ENCODE measurements around the gene ZNF221. TPM values are rescaled to one million over a fixed set of nuclear protein-coding genes. Genes with fewer than 3 reads are reported as not detected.

Gene ZNF221
- total RNA-seq, 2 experiments from 2014 or later, result 0.34 to 0.41 TPM

DNA sequence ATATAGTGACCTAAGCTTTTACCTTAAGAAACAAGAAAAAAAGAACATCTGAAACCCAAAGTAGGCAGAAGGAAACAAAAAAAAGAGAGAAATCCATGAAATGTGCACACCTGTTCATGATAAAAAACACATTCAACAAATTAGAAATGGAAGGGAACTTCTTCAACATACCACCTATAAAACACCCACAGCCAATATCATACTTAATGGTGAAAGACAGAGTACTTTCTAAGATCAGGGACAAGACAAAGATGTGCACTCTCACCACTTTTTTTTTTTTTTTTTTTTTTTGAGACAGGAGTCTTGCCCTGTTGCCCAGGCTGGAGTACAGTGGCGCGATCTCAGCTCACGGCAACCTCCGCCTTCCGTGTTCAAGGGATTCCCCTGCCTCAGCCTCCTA, 45.1 kb upstream of the ZNF221 start:
- TF ChIP-seq, protein P1, sequence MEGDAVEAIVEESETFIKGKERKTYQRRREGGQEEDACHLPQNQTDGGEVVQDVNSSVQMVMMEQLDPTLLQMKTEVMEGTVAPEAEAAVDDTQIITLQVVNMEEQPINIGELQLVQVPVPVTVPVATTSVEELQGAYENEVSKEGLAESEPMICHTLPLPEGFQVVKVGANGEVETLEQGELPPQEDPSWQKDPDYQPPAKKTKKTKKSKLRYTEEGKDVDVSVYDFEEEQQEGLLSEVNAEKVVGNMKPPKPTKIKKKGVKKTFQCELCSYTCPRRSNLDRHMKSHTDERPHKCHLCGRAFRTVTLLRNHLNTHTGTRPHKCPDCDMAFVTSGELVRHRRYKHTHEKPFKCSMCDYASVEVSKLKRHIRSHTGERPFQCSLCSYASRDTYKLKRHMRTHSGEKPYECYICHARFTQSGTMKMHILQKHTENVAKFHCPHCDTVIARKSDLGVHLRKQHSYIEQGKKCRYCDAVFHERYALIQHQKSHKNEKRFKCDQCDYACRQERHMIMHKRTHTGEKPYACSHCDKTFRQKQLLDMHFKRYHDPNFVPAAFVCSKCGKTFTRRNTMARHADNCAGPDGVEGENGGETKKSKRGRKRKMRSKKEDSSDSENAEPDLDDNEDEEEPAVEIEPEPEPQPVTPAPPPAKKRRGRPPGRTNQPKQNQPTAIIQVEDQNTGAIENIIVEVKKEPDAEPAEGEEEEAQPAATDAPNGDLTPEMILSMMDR (IDR thresholded peaks at IDR 0.05), result no peak
- Histone ChIP-seq H3K27me3 (ENCODE audit: control insufficient read depth in 1 of 2, insufficient read depth in 2 of 2, low read length in 2 of 2) (no peaks in the 10 kb centered on the region), H3K4me3 (ENCODE audit: low read length) (no peak overlapping the region), H3K9me3 (ENCODE audit: control insufficient read depth in 1 of 2, insufficient read depth in 1 of 2, low read length in 2 of 2) (peaks cover 25 to 70% of the 10 kb centered on the region in 2 experiments), H3K4me1 (ENCODE audit: insufficient read depth, low read length) (peaks cover 12% of the 10 kb centered on the region), H3K36me3 (ENCODE audit: insufficient read depth, low read length) (no peaks in the 10 kb centered on the region), H3K27ac (ENCODE audit: low read depth in 1 of 2, low read length in 2 of 2) (no peak overlapping the region)
- Mint-ChIP-seq H3K4me1 (ENCODE audit: low read depth) (peaks cover 16% of the 10 kb centered on the region), H3K9me3 (peaks cover 30% of the 10 kb centered on the region), H3K4me3 (no peak overlapping the region), H3K27ac (no peak overlapping the region), H3K27me3 (no peaks in the 10 kb centered on the region), H3K36me3 (ENCODE audit: low read depth) (peaks cover 85% of the 10 kb centered on the region)
- no peak for ATAC-seq (ENCODE audit: poor library complexity)
- no peak for DNase-seq
- intact Hi-C loops (cut with DNase I, micrococcal nuclease), result no loop called here
- POLR2A ChIA-PET, result no interaction called here
- CTCF ChIA-PET, result no interaction called here

DNA sequence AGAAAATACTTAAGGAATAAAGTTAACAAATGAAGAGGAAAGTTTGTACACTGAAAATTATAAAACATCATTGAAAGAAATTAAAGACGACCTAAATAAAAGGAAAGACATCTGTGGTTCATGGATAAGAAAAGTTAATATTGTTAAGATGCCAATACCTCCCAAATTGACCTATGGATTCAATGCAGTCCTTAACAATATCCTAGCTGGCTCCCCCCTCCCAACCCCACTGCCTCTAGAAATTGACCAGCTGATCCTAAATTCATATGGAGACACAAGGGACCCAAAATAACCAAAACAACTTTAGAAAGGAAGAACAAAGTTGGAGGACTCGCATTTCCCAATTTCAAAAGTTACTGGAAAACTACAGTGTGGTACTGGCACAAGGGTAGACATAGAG, 44.3 kb upstream of the ZNF221 start:
- no peak for DNase-seq
- peaks cover 83% of the 10 kb centered on the region for H3K36me3 Mint-ChIP-seq (ENCODE audit: low read depth)

DNA sequence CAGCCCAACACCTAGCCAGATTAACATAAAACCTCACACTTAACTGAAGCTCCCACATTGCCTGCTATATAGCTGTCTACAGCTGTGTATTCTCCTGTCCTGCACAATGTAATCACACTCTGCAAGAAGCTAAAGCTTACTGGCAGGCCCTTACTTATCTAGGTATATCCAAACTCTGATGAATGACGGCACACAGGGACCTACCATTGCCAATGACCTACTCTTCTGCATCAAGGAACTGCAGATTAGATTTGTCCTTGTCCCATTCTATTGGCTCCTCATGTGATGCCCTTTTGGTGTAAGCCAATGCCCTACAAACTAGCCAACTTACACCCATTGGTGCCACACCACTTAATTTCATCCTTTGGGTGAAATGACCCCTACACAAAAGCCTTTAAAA, 42.4 kb upstream of the ZNF221 start:
- H3K4me3 Mint-ChIP-seq, result no peak overlapping the region
- intact Hi-C loops (cut with DNase I, micrococcal nuclease), result no loop called here
- H3K4me3 ChIP-seq (ENCODE audit: low read length), result no peak overlapping the region
- peaks cover 31% of the 10 kb centered on the region for H3K9me3 Mint-ChIP-seq
- no peaks in the 10 kb centered on the region for H3K27me3 Mint-ChIP-seq
- H3K4me1 ChIP-seq (ENCODE audit: insufficient read depth, low read length), result no peaks in the 10 kb centered on the region
- H3K27ac ChIP-seq (ENCODE audit: low read depth in 1 of 2, low read length in 2 of 2), result no peak overlapping the region
- no peaks in the 10 kb centered on the region for H3K36me3 ChIP-seq (ENCODE audit: insufficient read depth, low read length)
- H3K27me3 ChIP-seq (ENCODE audit: control insufficient read depth in 1 of 2, insufficient read depth in 2 of 2, low read length in 2 of 2), result no peaks in the 10 kb centered on the region
- H3K27ac Mint-ChIP-seq, result no peak overlapping the region
- ATAC-seq (ENCODE audit: poor library complexity) (no peak), DNase-seq (no peak)
- CTCF ChIA-PET, result no interaction called here
- POLR2A ChIA-PET, result no interaction called here
- peaks cover 92% of the 10 kb centered on the region for H3K36me3 Mint-ChIP-seq (ENCODE audit: low read depth)
- H3K4me1 Mint-ChIP-seq (ENCODE audit: low read depth), result no peaks in the 10 kb centered on the region
- TF ChIP-seq, protein P1 (IDR thresholded peaks at IDR 0.05), result no peak
- H3K9me3 ChIP-seq (ENCODE audit: control insufficient read depth in 1 of 2, insufficient read depth in 1 of 2, low read length in 2 of 2), result peaks cover 19 to 90% of the 10 kb centered on the region in 2 experiments

More for the DNA sequence above, 44.3 kb upstream of the ZNF221 start:
- Mint-ChIP-seq H3K4me3 (no peak overlapping the region), H3K9me3 (peaks cover 33% of the 10 kb centered on the region), H3K27me3 (no peaks in the 10 kb centered on the region), H3K4me1 (ENCODE audit: low read depth) (peaks cover 8% of the 10 kb centered on the region), H3K27ac (no peak overlapping the region)
- ChIA-PET POLR2A (no interaction called here), CTCF (no interaction called here)
- intact Hi-C loops (cut with DNase I, micrococcal nuclease), result no loop called here
- Histone ChIP-seq H3K36me3 (ENCODE audit: insufficient read depth, low read length) (no peaks in the 10 kb centered on the region), H3K4me1 (ENCODE audit: insufficient read depth, low read length) (peaks cover 4% of the 10 kb centered on the region), H3K27ac (ENCODE audit: low read depth in 1 of 2, low read length in 2 of 2) (no peak overlapping the region), H3K27me3 (ENCODE audit: control insufficient read depth in 1 of 2, insufficient read depth in 2 of 2, low read length in 2 of 2) (no peaks in the 10 kb centered on the region), H3K4me3 (ENCODE audit: low read length) (no peak overlapping the region), H3K9me3 (ENCODE audit: control insufficient read depth in 1 of 2, insufficient read depth in 1 of 2, low read length in 2 of 2) (peaks cover 21 to 79% of the 10 kb centered on the region in 2 experiments)
- TF ChIP-seq, protein P1 (IDR thresholded peaks at IDR 0.05), result no peak
- ATAC-seq (ENCODE audit: poor library complexity), result no peak

All from CD4-positive, alpha-beta T cell (primary cell).